NCI-H2107 treated with DMSO at 0.1 percent for 48 hours (cell line): Measurements from ENCODE around the gene HSD17B7.

ENCODE experiments used
- DNase-seq: peaks from one replicate; lab custom pipeline; 2025; ENCODE audit not compliant: unreplicated experiment; lab: John Stamatoyannopoulos, UW

Gene HSD17B7

GRCh38 chr1:162854245-162854882 is 63.9 kb downstream of the HSD17B7 start:
- peak; percentile 74 for DNase-seq

- DNase-seq = no peak
Measured at GRCh38 chr1:162855461-162856150, 65.1 kb downstream of the HSD17B7 start.

GRCh38 chr1:162856260-162856659 is 65.8 kb downstream of the HSD17B7 start:
- peak; percentile 35 for DNase-seq

- DNase-seq = no peak
Measured at GRCh38 chr1:162857850-162858249, 67.3 kb downstream of the HSD17B7 start.

- no peak for DNase-seq
Measured at GRCh38 chr1:162859191-162859590, 68.7 kb downstream of the HSD17B7 start.

GRCh38 chr1:162861101-162861500 is 70.6 kb downstream of the HSD17B7 start, which contains the start of gene CCDC190:
Gene CCDC190 (minus strand): TSS chr1:162861175. CDS start chr1:162859646, 1,529 bp downstream.
- no peak for DNase-seq

GRCh38 chr1:162861625-162862024 is 71.1 kb downstream of the HSD17B7 start:
- no peak for DNase-seq
